ENCODE results near the gene RASL10A.

Gene RASL10A

DNA sequence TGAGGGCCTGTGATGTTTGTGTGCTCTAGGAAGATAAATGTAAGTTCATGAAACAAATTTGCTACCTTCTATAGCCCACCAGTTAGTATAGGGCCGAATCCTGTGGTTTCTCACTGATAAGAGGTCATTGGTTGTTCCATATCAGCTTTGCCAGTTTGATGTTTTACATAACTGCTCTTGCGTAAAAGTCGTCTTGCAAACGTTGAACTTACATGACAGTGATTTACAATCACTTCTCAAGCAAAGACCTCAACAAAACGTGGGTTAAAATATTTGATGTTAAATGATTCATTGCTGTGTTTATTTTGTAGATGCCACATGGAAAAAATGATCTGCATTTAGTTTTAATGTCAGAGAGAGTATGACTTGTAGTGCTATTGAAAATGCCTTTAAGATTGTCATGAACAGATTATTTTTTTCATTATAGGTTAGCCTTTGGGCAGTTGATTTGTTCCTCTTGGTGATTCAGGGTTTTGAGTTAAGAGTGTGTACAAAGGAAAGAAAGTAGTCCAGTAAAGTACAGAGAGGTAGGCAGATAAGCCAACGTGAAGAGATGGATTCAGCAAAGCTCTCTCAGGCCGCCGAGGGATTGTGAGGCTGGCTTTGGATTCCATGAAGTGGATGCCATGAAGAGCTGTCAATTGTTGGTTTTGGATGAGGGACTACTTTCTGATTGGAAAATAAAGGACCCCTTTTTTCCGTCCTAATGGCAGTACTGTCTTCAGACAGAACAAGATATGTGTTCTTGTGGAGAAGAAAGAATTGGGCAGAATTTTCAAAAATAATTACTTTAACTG is 44.8 kb downstream of the RASL10A start:
- in situ Hi-C loops (cut with HindIII; ENCODE audit: low sequenced_read_pairs): no loop called here

- in situ Hi-C loops (cut with HindIII; ENCODE audit: low sequenced_read_pairs): no loop called here
These were observed 45.6 kb downstream of the RASL10A start for GRCh38 chr22:29269731-29270474.

DNA sequence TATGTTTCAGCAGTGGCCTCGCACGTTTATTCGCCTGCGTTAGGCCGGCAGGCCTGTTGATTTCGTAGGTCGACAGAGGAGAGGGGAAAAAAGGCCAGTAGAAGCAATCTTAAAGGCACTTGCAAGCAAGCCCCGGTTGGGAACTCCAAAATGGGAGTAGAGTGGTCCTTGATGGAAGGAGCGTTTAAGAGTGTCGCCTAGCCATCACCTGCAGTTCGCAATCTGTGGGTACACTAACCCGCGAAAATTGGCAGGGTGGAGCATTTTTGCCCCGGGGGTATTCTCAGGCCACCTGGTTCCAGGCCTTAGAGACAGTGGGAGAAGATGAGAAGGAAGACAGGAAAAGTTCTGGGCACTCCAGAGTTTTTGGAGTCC is 46.3 kb downstream of the RASL10A start:
- in situ Hi-C loops (cut with HindIII; ENCODE audit: low sequenced_read_pairs): no loop called here

GRCh38 chr22:29268511-29269229 is 46.8 kb downstream of the RASL10A start:
- in situ Hi-C loops (cut with HindIII; ENCODE audit: low sequenced_read_pairs): no loop called here

DNA sequence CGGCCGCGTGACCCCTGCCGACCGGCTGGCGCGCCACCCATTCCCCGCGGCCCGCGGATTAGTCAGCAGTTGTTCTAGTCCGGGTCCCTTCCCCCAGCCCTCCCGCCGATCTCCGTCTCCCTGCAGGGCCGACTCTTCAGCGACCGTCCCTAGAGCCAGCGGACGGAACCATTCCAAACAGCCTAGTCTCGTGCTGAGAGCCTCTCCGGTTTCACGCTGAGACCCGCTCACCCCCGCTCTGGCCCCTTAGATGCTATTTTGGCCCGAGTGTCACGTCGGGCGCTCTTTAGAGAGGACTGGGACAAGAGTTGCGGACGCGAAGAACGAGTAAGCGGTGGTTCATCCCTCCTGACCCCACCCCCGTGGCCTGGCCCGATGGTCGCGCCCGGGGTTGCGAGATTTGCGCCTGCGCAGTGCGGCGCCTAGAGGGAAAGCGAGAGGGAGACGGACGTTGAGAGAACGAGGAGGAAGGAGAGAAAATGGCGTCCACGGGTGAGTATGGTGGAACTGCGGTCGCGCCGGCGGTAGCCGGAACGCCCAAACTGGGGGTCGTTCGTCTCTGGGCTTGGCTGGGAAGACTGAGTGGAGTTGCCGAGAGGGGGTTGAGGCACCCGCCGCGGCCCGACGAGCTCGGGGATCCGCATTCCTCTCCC is 47.5 kb downstream of the RASL10A start, which contains the start of the genes EWSR1 and RHBDD3:
Gene EWSR1 (plus strand): TSS at position 411 of the 653 bp plus-strand sequence. CDS start 69 bp downstream, at position 480.
Gene RHBDD3 (minus strand): TSS at position 124 of the 653 bp plus-strand sequence. CDS start 2,355 bp downstream, outside the sequence.
- in situ Hi-C loops (cut with HindIII; ENCODE audit: low sequenced_read_pairs): no loop called here

DNA sequence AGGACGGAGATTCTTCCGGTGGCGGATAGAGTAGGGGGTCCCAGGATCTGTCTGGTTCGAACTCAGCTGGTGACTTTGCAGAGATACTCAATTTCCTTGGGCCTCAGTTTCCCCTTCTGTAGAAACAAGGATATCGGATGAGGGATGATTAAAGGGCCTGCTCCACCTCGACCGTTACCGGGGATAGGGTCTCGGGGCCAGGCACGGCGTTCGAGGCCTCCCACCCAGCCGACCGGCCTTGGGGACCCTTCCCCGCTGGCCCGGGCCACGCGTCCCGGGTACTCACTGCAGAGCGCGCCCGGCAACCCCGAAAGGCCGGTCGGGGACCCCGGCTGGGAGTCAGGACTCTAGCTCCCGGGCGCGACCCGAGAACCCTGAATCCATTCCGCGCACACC is 48.0 kb downstream of the RASL10A start:
- in situ Hi-C loops (cut with HindIII; ENCODE audit: low sequenced_read_pairs): no loop called here

GRCh38 chr22:29266564-29267461 is 48.7 kb downstream of the RASL10A start:
- in situ Hi-C loops (cut with HindIII; ENCODE audit: low sequenced_read_pairs): no loop called here

- in situ Hi-C loops (cut with HindIII; ENCODE audit: low sequenced_read_pairs): no loop called here
These were observed 49.6 kb downstream of the RASL10A start for GRCh38 chr22:29265929-29266328.

GRCh38 chr22:29265305-29265704 is 50.2 kb downstream of the RASL10A start:
- in situ Hi-C loops (cut with HindIII; ENCODE audit: low sequenced_read_pairs): no loop called here

GRCh38 chr22:29263791-29264276 is 51.7 kb downstream of the RASL10A start:
- in situ Hi-C loops (cut with HindIII; ENCODE audit: low sequenced_read_pairs): no loop called here
